HT-29 (cell line): ENCODE results near the gene DHDDS. TPM values are rescaled to one million over a fixed set of nuclear protein-coding genes. Genes with fewer than 3 reads are reported as not detected.
"Not testable (repeated sequence)": the region's sequence is repeated elsewhere in the genome, so short reads cannot be mapped to it uniquely, and the experiment has no call there.

ENCODE experiments used
- DNase-seq: peaks from one replicate; pipeline ENCODE4 v3.0.0-alpha.2; 2015; ENCODE audit warnings: low spot score
- total RNA-seq: library from RNA; depleted of rRNA; stranded (reverse); fragments of >200 nt; shearing (Covaris generic); gene quantifications from 2 replicates; pipeline ENCODE4 v1.2.3, GENCODE V29; 2014

DHDDS gene
- total RNA-seq, 1 experiment from 2014 or later: 43.9 TPM

DNA sequence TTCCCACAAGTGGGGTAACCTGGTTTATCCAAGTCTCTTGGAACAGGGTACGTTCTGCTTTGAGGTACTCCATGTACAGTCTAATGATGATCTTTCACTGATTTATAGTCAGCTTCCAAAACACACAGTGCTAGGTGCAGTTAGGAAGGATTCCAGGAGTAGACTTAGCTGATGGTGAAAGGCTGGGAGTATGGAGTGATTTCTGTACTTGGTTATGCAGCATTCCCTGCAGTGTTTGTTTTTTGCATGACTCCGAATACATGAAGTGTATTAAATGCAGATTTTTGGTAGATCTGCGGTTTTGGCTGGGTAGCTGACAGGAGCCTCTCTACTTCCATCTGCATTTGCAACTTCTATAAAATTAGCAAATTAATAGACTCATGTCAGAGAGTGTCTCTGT, 43.9 kb downstream of the DHDDS start:
- DNase-seq: no peak

DNA sequence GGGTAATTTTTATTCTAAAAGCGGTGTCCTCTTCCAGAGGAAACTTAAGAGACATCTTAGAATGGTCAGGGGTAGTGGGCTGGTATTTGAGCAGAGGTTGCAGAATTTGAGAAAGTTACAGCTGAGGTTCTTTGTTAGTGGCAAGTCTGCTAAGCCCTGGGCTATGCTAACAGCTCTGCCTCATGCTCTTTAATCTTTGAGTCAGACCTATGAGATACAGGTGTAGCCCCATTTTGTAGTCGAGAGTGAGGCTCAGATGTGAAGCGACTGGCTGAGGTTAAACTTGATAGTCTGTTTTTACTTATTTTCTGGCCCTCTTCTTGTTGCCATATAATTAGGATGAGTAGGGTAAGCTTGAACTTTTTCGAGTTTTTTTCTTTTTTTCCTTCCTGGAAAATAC, 44.8 kb downstream of the DHDDS start:
- DNase-seq: no peak

DNA sequence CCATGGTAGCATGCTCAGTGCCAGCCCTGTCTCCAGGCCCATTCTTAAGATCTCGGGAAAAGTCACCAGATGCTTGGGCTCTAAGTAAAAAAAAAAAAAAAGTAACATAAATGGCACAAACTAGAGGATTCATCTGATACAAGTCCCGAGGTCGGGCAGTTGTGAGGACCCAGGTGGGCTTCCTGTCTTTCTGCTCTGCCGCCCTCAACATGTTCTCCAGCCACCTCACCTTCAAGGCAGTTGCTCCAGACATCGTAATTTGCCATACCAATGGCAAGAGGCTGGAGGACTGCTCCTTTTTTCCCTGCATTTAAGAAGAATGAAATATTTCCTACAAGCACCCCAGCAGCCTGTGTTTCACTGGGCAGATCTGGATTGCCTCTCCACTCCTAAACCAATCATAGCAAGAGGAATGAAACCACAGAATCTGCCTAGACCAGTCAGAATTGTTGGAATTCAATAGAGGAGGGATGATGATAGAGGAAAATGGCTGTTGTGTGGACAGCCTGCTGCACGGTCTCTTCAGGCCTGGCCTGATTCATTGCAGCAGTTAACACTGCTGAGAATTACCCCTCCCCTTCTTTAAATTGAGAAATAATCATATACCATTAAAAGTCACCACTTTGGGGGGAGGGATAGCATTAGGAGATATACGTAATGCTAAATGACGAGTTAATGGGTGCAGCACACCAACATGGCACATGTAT, 45.5 kb downstream of the DHDDS start:
- DNase-seq: peak; percentile 33

DNA sequence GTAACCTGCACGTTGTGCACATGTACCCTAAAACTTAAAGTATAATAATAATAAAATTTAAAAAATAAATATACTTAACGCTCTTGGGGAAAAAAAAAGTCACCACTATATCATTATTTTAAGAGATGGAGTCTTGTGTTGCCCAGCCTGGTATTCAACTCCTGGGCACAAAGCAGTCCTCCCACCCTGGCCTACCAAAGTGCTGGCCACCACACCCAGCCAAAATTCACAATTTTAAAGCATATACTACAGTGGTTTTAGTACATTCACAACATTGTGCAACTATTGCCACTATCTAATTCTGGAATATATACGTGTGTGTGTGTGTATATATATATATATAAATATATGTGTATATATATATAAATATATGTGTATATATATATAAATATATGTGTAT, 46.0 kb downstream of the DHDDS start:
- no peak for DNase-seq

DNA sequence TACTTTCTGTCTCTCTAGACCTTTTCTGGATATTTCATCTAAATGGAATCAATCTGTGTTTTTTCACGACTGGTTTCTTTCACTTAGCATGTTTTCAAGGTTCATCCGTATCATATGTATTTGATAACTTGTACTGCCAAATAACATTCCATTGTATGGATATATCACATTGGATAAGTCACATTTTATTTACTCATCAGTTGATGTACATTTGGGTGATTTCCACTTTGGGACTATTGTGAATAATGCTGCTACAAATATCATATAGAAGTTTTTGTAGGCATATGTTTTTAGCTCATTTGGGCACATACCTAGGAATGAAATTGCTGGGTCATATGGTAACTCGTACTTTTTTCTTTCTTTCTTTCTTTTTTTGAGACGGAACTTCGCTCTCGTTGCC, 46.9 kb downstream of the DHDDS start:
- no peak for DNase-seq

DNA sequence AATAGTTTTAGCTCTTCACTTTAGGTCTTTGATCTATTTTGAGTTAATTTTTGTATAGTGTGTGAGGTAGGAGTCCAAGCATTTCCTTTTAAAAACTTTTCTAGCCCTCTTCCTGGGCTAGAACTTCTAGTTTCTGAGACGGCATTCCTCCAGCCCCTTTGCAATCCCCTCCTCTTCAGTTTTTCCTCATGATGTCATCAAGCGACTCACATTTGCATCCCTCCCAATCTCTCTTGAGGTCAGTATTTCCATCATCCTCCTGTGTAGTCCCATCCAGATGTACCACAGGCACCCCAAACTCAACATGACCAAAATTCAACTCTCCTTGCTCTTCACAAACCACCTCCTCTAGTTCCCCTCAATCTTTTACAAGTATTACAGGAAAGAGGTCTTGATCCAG, 50.8 kb downstream of the DHDDS start:
- DNase-seq: no peak

DNA sequence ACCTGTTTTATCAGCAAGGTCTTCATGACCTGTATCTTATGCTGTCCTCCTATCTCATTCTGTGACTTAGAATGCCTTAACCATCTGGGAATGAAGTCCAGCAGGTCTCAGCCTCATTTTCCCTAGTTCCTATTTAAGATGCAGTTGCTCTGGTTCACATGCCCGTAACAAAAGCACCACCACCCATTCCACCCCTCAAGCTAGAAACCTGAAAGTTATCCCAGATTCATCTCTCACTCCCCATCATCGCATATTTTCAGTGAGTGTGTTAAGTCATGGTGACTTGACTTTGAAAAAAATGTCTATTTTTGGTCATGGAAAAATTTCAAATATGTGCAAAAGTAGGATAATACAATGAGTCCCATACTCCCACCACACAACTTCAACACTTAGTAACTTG, 51.9 kb downstream of the DHDDS start:
- DNase-seq: no peak

DNA sequence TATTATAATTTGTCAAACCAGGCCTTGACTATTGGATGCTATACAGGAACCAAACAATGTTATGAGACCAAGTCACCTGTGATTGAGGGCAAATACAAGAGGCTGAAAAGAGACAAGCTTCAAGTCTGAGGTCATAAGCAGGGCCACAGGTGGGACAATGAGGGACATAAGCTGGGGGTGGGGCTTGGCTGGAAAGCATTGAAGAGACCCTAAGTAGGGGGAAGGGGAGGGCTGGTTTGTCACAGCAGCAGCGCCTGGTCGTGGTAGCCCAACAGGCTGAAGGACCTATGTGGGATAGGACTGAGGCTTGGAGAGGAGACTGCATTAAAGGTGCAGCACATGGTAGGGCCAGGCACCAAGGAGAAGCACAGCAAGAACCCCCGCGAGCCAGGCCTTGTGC, 58.0 kb downstream of the DHDDS start:
- DNase-seq: no peak

DNA sequence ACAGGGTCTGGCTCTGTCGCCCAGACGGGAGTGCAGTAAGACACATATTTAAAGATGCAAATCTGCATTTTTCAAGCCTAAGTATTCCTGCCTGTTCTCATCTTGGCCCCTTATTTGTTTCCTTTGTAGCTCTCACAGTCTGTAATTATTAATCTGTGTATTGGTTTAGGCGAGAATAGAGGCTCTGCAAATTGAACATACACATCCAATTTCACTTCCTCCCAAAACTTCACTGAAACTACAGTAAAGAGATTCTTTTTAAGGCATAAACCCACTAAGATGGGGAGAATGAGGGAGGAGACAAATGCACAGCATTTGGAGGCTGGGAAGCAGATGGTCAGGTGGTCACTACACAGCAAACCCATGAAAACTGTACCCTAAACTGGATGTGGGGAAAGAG, 61.1 kb downstream of the DHDDS start:
- no peak for DNase-seq

DNA sequence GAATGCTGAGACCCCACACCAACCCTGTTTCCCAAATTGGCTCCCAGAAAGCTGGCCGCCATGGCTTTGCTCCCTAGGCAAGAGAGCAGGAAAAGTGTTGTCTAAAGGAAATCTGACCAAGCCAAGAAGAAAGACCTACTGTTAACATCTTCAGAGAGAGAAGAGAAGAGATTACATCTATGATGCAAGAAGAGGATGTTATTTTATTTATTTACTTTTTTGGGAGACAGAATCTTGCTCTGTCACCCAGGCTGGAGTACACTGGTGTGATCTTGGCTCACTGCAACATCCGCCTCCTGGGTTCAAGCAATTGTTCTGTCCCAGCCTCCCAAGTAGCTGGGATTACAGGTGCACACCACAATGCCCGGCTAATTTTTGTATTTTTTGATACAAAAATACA, 61.8 kb downstream of the DHDDS start:
- no peak for DNase-seq

DNA sequence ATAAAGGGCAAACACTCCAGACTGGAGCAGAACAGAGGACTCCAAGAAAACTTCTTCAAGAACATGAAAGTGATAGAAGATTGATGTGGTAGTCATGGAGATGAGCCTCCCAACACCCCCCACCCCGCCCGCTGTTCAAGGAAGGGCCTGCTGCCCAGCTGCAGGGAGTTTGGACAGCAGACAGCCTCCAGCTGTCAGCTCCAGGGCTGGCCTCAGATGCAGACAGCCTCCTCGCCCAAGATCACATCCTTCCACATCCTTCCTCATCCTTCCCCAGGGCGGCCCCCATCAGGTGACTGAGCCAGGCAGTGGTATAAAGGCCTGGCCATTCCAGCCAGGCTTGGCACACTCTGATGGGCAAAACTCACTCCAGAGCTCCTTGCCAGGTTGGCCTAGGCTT, 64.7 kb downstream of the DHDDS start:
- no peak for DNase-seq

DNA sequence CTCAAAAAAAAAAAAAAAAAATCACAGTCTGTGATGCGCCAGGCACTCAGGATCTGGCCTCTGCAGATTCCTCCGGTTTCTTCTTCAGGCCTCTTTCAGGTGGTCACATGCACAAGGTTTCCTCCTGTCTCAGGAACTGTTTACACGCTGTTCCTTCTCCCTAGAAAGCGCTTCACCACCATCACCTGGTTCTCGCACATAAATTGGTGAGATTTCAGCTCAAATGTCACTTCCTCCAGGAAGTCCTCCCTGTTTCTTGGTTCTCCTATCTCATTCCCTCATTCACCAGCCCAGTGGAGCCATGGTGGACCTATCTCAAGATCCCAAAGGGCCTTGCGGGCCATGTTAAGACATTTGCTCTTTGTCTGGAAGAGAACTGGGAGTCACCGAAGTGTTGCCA, 66.8 kb downstream of the DHDDS start:
- no peak for DNase-seq

DNA sequence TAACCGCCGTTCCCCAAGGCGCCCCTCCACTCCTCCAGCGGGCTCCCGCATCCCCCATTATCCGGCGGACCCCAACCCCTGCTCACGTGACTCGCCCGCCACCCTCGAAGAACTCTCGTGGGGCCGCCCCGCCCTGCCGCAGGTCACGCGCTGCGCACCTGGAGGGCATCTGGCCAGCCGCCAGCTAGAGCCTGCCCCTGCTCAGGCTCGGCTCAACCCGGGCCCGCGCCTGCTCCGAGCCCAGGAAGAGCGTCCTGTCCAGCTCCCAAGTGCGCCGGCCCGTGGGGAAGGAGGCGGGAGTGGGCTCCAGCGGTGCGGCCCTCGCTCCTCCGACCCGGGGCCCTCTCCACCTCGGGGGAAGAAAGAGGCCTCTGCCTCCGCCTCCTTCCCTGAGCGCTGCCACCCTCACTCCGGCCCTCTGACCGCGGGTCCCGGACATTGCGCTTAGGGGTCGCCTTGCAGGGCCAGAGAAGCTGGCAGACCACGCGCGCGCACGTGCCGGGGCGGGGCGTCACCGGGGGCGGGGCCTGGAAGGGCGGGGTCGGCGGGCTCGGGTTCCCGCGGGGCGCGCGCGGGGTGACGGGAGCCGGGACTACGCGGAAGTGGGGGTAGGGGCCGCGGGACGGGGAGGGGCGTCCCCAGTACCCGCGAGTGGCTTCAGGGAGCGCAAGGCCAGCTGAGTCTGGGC, 68.5 kb downstream of the DHDDS start:
- peak; percentile 80 for DNase-seq

DNA sequence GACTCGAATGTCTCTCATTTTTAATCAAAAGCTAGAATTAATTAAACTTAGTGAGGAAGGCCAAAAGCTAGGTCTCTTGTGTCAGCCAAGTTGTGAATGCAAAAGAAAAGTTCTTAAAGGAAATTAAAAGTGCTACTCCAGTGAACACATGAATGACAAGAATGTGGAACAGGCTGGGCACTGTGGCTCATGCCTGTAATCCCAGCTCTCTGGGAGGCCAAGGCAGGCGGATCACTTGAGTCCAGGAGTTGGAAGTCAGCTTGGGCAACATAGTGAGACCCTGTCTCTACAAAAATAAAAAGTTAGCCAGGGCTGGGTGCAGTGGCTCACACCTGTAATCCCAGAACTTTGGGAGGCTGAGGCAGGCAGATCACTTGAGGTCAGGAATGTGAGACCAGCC, 78.6 kb downstream of the DHDDS start:
- not testable (repeated sequence) for DNase-seq

DNA sequence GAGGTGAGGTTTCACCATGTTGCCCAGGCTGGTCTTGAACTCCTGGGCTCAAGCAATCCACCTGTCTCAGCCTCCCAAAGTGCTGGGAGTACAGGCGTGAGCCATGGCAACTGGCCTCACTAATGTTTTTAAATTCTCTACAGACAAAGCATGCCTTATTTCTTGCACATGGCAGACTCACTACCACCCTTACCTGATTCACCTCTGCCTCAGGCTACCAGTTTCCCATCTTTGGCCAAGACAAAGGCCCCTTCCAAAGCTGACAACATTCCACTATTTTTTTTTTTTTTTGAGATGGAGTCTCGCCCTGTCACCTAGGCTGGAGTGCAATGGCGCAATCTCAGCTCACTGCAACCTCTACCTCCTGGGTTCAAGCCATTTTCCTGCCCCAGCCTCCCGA, 83.7 kb downstream of the DHDDS start:
- DNase-seq: not testable (repeated sequence)

DNA sequence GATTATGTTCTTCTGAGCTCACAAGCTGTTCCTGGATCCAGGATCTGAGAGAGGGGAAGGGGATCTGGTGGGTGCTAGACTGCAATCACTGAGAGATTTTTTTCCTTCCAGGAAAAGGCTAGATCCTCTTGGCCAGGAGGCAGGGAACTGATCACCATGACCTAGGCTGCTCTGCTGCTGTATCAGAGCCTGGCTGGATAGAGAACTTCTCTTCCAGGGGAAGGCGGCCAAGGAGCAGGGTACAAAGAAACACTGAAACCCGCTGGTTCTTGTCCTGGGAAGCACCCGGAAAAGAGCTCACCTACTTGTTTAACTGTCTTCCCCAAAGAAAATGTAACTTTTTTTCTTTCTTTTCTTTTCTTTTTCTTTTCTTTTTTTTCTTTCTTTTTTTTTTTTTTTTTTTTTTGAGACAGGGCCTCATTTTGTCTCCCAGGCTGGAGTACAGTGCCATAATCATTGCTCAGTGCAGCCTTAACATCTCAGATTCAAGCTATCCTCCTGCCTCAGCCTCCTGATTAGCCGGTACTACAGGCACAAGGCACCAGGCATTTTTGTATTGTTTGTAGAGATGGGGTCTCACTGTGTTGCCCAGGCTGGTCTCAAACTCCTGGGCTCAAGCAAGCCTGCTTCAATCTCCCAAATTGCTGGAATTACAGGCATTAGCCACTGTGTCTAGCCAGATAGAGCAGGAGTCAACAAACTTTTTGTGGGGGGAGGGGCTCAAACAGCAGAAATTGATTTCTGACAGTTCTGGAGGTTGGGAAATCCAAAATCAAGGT, 85.1 kb downstream of the DHDDS start:
- DNase-seq: no peak

DNA sequence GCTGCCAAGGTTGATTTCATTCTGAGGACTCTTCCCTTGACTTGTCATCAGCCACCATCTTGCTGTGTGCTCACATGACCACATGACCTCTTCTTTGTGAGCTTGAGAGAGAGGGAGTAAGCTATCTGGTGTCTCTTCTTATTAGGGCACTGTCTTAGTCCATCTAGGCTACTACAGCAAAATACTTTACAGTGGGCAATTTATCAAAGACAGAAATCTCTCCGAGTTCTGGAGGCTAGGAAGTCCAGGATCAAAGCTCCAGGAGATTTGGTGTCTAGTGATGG, 85.6 kb downstream of the DHDDS start:
- no peak for DNase-seq

DNA sequence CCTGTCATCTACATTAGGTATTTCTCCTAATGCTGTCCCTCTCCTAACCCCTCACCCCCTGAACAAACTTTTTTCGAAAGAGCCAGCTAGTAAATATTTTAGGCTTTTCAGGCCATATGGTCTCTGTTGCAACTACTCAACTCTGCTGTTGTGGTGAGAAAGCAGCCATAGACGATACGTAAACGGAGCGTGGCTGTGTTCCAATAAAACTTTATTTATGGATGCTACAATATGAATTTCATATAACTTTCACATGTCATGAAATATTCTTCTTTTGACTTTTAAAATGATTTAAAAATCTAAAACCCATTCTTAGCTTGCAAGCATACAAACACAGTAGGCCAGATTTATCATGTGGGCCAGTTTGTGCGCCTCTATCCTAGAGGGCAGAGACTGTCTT, 86.2 kb downstream of the DHDDS start:
- no peak for DNase-seq

DNA sequence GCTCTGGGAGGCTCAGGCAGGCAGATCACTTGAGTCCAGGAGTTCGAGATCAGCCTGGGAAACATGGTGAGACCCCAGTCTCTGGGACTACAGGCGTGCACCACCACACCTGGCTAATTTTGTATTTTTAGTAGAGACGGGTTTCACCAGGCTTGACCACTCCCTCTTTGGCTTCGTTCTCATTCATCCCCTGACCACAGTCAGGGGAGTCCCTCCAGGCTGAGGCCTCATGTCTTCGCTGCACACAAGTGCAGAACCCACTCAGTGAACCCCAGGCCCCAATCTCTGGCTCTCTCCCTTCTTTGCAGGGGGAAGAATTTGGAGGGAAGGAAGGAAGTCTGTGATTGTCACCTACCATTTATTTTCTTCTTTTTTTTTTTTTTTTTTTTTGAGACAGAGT, 88.2 kb downstream of the DHDDS start:
- no peak for DNase-seq
